Neuronal stem cell (in vitro differentiated cells): ENCODE data around the gene CCDC183.

Source experiments
- DNase-seq: peaks from one replicate; pipeline ENCODE4 v3.0.0-alpha.2; 2013; ENCODE audit warnings: low spot score
- H2AFZ ChIP-seq: one replicate; pipeline ENCODE4 v1.6.1; 2013; ENCODE audit warnings: mild to moderate bottlenecking, low read length, inconsistent platforms
- H2AK5ac ChIP-seq: 2 replicates; pipeline ENCODE4 v1.6.1; 2013; ENCODE audit warnings: low read depth, mild to moderate bottlenecking, inconsistent platforms, low read length, moderate library complexity, mixed read lengths
- H2BK120ac ChIP-seq: 2 replicates; pipeline ENCODE4 v1.6.1; 2013; ENCODE audit warnings: low read depth, mild to moderate bottlenecking, inconsistent platforms, low read length, moderate library complexity, mixed read lengths
- H2BK12ac ChIP-seq: one replicate; pipeline ENCODE4 v1.6.1; 2013; ENCODE audit warnings: low read length, inconsistent platforms
- H2BK15ac ChIP-seq: 2 replicates; pipeline ENCODE4 v1.6.1; 2013; ENCODE audit warnings: mild to moderate bottlenecking, low read length, inconsistent platforms, mixed read lengths
- H2BK5ac ChIP-seq: one replicate; pipeline ENCODE4 v1.6.1; 2013; ENCODE audit warnings: inconsistent platforms, mild to moderate bottlenecking, low read length, moderate library complexity
- H3K14ac ChIP-seq: one replicate; pipeline ENCODE4 v1.6.1; 2013; ENCODE audit warnings: low read length, inconsistent platforms
- H3K18ac ChIP-seq: 2 replicates; pipeline ENCODE4 v1.6.1; 2013; ENCODE audit warnings: low read length, inconsistent platforms
- H3K23ac ChIP-seq: 2 replicates; pipeline ENCODE4 v1.6.1; 2013; ENCODE audit warnings: low read depth, mild to moderate bottlenecking, mixed read lengths, low read length, inconsistent platforms; ENCODE audit not compliant: poor library complexity
- H3K27ac ChIP-seq: replicated peaks from 3 replicates; pipeline ENCODE4 v1.5.1; 2013; ENCODE audit warnings: low read length, inconsistent platforms
- H3K27me3 ChIP-seq, 3 experiments: 2 replicates each; pipeline ENCODE4 v1.6.1; 2013; ENCODE audit warnings: low read length in 3 of 3, mild to moderate bottlenecking in 2 of 3, inconsistent platforms in 1 of 3, low read depth in 1 of 3, mixed read lengths in 1 of 3, moderate library complexity in 1 of 3; ENCODE audit not compliant: control insufficient read depth in 3 of 3, insufficient read depth in 3 of 3
- H3K36me3 ChIP-seq, 2 donors: replicated peaks in 1 of 2; 2 replicates each; pipeline ENCODE4 v1.6.1; 2013; ENCODE audit warnings: low read length in 2 of 2; ENCODE audit not compliant: control insufficient read depth in 2 of 2, insufficient read depth in 2 of 2
- H3K4ac ChIP-seq: 2 replicates; pipeline ENCODE4 v1.6.1; 2013; ENCODE audit warnings: inconsistent platforms, mild to moderate bottlenecking, low read length, moderate library complexity
- H3K4me1 ChIP-seq, 2 donors: 1 replicate in 1 of 2; 2 replicates in 1 of 2; pipeline ENCODE4 v1.6.1; 2013; ENCODE audit warnings: low read length in 2 of 2, low read depth in 1 of 2; ENCODE audit not compliant: control insufficient read depth in 2 of 2, insufficient read depth in 1 of 2
- H3K4me2 ChIP-seq: one replicate; pipeline ENCODE4 v1.6.1; 2013; ENCODE audit warnings: mild to moderate bottlenecking, low read length, inconsistent platforms; ENCODE audit not compliant: insufficient read depth, poor library complexity, severe bottlenecking
- H3K4me3 ChIP-seq, 2 donors: 2 replicates each; pipeline ENCODE4 v1.5.1; 2013; ENCODE audit warnings: low read length in 2 of 2, mild to moderate bottlenecking in 2 of 2, inconsistent platforms in 1 of 2, moderate library complexity in 1 of 2
- H3K79me1 ChIP-seq: one replicate; pipeline ENCODE4 v1.6.1; 2013; ENCODE audit warnings: low read depth, mild to moderate bottlenecking, inconsistent platforms, low read length, moderate library complexity
- H3K9ac ChIP-seq: one replicate; pipeline ENCODE4 v1.6.1; 2013; ENCODE audit warnings: mild to moderate bottlenecking, low read depth, low read length, inconsistent platforms; ENCODE audit not compliant: poor library complexity
- H3K9me3 ChIP-seq, 2 donors: replicated peaks in 1 of 2; 2 replicates each; pipeline versions ENCODE3 to v1.6.1; 2013; ENCODE audit warnings: low read length in 2 of 2, mild to moderate bottlenecking in 2 of 2, inconsistent platforms in 1 of 2, low read depth in 1 of 2, mixed read lengths in 1 of 2, moderate library complexity in 1 of 2; ENCODE audit not compliant: control insufficient read depth in 2 of 2, insufficient read depth in 1 of 2
- H4K8ac ChIP-seq: one replicate; pipeline ENCODE4 v1.6.1; 2013; ENCODE audit warnings: low read depth, mild to moderate bottlenecking, inconsistent platforms, low read length, moderate library complexity
- H4K91ac ChIP-seq: one replicate; pipeline ENCODE4 v1.6.1; 2013; ENCODE audit warnings: low read length, low read depth, mild to moderate bottlenecking, inconsistent platforms; ENCODE audit not compliant: poor library complexity
- WGBS, 2 donors: extraction: QIAGEN DNeasy Blood & Tissue Kit; methylation state at CpG; one replicate each; pipeline ENCODE4 v1.1.7; 2013; ENCODE audit warnings: missing lambda C conversion rate in 2 of 2, mixed read lengths in 1 of 2; ENCODE audit not compliant: insufficient read length in 2 of 2, insufficient replicate concordance in 1 of 2; ENCODE audit errors: extremely low coverage in 2 of 2; 5-methylcytosine and 5-hydroxymethylcytosine counted together

Gene CCDC183

DNA sequence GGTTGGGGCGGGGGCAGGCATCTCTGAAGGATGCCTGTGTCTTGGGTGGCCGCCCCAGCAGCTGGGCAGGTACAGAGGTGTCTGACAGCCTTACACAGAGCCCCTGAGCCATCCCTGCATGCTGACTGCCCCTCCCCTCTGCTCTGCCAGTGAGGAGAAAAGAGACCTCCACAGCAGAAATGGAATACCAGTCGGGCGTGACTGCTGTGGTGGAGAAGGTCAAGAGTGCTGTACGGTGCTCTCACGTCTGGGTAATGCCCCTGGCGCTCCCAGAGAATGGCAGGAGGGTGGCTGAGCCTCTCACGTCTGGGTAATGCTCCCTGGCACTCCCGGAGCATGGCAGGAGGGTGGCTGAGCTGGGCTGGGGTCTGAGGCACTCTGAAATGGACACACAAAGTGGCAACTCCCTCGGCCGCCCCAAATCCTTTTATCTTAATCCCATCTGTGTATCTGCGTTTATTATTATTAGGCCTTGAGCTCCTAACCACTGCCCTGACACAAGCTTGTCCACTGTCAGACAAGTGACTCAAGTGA, 9.1 kb downstream of the CCDC183 start:
- Histone ChIP-seq H4K91ac (no peak overlapping the region), H3K23ac (no peak overlapping the region), H3K79me1 (peaks cover 12% of the 10 kb centered on the region), H2AK5ac (no peak overlapping the region), H3K27me3 (peaks cover 0 to 2% (median 0%) of the 10 kb centered on the region in 3 experiments), H3K4me2 (no peak overlapping the region), H2BK5ac (no peak overlapping the region), H2BK12ac (no peak overlapping the region), H2AFZ (no peak overlapping the region), H4K8ac (peak overlapping the region; percentile 65), H3K27ac (no peak overlapping the region), H3K36me3 (peaks cover 4 to 35% of the 10 kb centered on the region in 2 donors), H2BK120ac (no peak overlapping the region), H3K9me3 (peaks cover 0 to 2% of the 10 kb centered on the region in 2 donors), H3K18ac (no peak overlapping the region), H3K14ac (no peak overlapping the region), H2BK15ac (no peak overlapping the region), H3K9ac (peak overlapping the region; percentile 21), H3K4me1 (peaks cover 12 to 20% of the 10 kb centered on the region in 2 donors), H3K4ac (no peak overlapping the region), H3K4me3 (no peak overlapping the region)
- DNase-seq, result no peak
- no CpG with 5 or more reads among the region's 12 CpGs for WGBS, 2 donors

DNA sequence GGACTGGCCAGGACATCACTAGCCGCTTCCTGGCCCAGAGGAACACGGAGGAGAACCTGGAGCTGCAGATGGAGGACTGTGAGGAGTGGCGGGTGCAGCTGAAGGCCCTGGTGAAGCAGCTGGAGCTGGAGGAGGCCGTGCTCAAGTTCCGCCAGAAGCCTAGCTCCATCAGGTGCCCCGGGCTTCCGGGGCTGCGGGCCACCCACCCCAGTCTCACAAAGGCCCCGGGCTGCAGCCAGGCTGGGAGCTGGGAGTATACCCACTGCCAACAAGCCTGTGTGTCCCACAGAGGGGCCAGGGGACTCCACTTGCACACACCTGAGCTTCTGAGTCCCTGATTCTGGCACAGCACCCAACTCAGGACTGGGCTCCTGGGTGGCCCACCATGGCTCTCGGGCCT, 9.9 kb downstream of the CCDC183 start:
- no peak overlapping the region for H2AK5ac ChIP-seq
- H3K14ac ChIP-seq, result peak overlapping the region; percentile 3
- no peak overlapping the region for H2BK120ac ChIP-seq
- no peak overlapping the region for H4K91ac ChIP-seq
- H3K36me3 ChIP-seq, result peaks cover 4 to 42% of the 10 kb centered on the region in 2 donors
- H3K4ac ChIP-seq, result no peak overlapping the region
- peak overlapping the region; percentile 23 for H4K8ac ChIP-seq
- H3K4me2 ChIP-seq, result no peak overlapping the region
- H3K18ac ChIP-seq, result no peak overlapping the region
- H2BK12ac ChIP-seq, result no peak overlapping the region
- DNase-seq, result no peak
- no CpG with 5 or more reads among the region's 10 CpGs for WGBS, 2 donors
- peaks cover 2% of the 10 kb centered on the region in 2 donors for H3K9me3 ChIP-seq
- peaks cover 12% of the 10 kb centered on the region for H3K79me1 ChIP-seq
- H3K9ac ChIP-seq, result no peak overlapping the region
- H2BK15ac ChIP-seq, result no peak overlapping the region
- peaks cover 8 to 16% of the 10 kb centered on the region in 2 donors for H3K4me1 ChIP-seq
- H2BK5ac ChIP-seq, result no peak overlapping the region
- H3K27ac ChIP-seq, result no peak overlapping the region
- H3K4me3 ChIP-seq, result peak overlapping the region in 1 of 2 donors; percentile 96
- H2AFZ ChIP-seq, result no peak overlapping the region
- H3K27me3 ChIP-seq, result no peaks in the 10 kb centered on the region
- H3K23ac ChIP-seq, result peak overlapping the region; percentile 85

DNA sequence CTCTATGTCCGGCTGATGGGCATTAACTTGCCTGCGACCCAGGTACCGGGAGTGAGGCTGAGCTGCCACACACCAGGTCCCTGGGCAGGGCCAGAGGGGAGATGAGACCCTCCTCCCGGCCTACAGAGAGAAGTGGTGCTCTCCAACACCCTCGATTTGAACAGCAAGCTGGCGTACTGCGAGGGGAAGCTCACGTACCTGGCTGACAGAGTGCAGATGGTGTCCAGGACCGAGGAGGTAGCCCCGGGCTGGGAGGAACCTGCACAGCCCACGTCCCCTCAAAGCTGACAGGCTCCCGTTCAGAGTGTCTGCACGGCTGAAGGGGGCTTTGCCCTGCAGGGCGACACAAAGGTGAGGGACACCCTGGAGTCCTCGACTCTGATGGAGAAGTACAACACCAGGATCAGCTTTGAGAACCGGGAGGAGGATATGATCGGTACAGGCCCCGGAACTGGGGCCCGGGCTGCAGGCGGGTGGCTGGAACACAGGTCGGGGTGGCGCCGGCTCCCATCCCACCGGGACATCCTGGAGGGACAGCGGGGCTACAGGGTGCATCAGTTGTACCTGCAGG, 10.6 kb downstream of the CCDC183 start:
- H3K23ac ChIP-seq, result peak overlapping the region; percentile 85
- no peak overlapping the region for H4K91ac ChIP-seq
- no peak for DNase-seq
- peak overlapping the region; percentile 75 for H2BK12ac ChIP-seq
- H3K27me3 ChIP-seq, result no peaks in the 10 kb centered on the region
- H3K4me1 ChIP-seq, result peaks cover 8 to 15% of the 10 kb centered on the region in 2 donors
- H2BK15ac ChIP-seq, result peak overlapping the region; percentile 93
- no peak overlapping the region for H3K27ac ChIP-seq
- peak overlapping the region; percentile 84 for H3K4ac ChIP-seq
- H3K9me3 ChIP-seq, result peaks cover 2% of the 10 kb centered on the region in 2 donors
- H2AK5ac ChIP-seq, result peak overlapping the region; percentile 98
- H2BK120ac ChIP-seq, result no peak overlapping the region
- H3K18ac ChIP-seq, result peak overlapping the region; percentile 98
- H3K9ac ChIP-seq, result peak overlapping the region; percentile 93
- WGBS, 2 donors, result no CpG with 5 or more reads among the region's 25 CpGs
- H3K4me3 ChIP-seq, result peak overlapping the region; percentile 91 to 96
- peaks cover 12% of the 10 kb centered on the region for H3K79me1 ChIP-seq
- peak overlapping the region; percentile 63 for H3K14ac ChIP-seq
- H2AFZ ChIP-seq, result no peak overlapping the region
- H2BK5ac ChIP-seq, result peak overlapping the region; percentile 90
- peaks cover 4 to 48% of the 10 kb centered on the region in 2 donors for H3K36me3 ChIP-seq
- H4K8ac ChIP-seq, result peak overlapping the region; percentile 23
- H3K4me2 ChIP-seq, result peak overlapping the region; percentile 99

DNA sequence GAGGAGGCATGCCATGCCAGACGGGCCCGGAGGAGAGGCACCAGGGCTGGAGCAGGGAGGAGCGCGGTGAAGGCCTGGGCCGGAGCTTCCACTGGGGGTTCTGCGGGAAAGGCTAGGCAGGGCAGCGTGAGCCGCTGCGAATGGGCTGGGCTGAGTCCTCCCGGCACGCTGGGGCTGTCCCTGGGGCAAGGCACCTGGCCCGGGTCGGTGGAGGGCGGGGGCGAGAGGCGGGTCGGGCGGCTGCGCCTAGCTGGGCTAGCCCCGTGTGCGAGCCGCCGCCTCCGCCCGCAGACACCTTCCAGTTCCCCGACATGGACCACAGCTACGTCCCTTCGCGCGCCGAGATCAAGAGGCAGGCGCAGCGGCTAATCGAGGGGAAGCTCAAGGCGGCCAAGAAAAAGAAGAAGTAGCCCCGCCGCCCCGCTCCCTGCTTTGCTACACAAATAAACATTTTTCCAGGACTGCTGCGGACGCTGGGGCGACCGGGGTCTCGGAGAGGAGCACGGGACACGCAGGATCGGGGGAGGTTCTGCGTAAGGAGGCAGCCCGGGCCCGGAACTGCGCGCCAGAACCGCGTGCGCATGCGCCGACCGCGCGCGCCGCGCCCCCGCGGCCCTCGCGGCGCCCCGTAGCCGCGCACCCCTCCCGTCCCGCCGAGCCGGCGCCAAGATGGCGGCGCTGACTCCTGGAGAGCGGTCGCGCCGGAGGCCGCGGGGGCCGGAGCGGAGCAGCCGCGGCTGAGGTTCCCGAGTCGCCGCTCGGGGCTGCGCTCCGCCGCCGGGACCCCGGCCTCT, 11.3 kb downstream of the CCDC183 start, which contains the start of gene RABL6:
Gene RABL6, plus strand, starts transcription at position 668 of the 794 bp plus-strand sequence. CDS start 249 bp downstream, outside the sequence.
- Histone ChIP-seq H3K27ac (peak within 1 kb of the TSS; percentile 63), H2AFZ (peak within 1 kb of the TSS; percentile 96), H3K27me3 (no peaks in the 10 kb centered on the region), H3K18ac (peak within 1 kb of the TSS; percentile 98), H3K4me2 (peak within 1 kb of the TSS; percentile 99), H2AK5ac (peak within 1 kb of the TSS; percentile 99), H2BK120ac (no peak within 1 kb of the TSS), H2BK12ac (peak within 1 kb of the TSS; percentile 75), H3K36me3 (peaks cover 5 to 55% of the 10 kb centered on the region in 2 donors), H4K8ac (peak within 1 kb of the TSS; percentile 98), H3K79me1 (peaks cover 12% of the 10 kb centered on the region), H3K4ac (peak within 1 kb of the TSS; percentile 84), H2BK15ac (peak within 1 kb of the TSS; percentile 93), H2BK5ac (peak within 1 kb of the TSS; percentile 90), H3K23ac (peak within 1 kb of the TSS; percentile 97), H3K9ac (peak within 1 kb of the TSS; percentile 93), H4K91ac (no peak within 1 kb of the TSS), H3K4me3 (peak within 1 kb of the TSS; percentile 91 to 96), H3K9me3 (peaks cover 2% of the 10 kb centered on the region in 2 donors), H3K4me1 (peaks cover 8 to 15% of the 10 kb centered on the region in 2 donors), H3K14ac (peak within 1 kb of the TSS; percentile 89)
- WGBS, 2 donors, result no CpG with 5 or more reads among the region's 96 CpGs
- DNase-seq, result peak; percentile 75
